IPS-NIHi7 (cell line): ENCODE measurements around the gene ARG2.

Experiments
- DNase-seq: peaks from one replicate; pipeline ENCODE4 v3.0.0; 2012; ENCODE audit warnings: mixed read lengths; ENCODE audit errors: extremely low spot score

Gene ARG2

GRCh38 chr14:67638642-67639041, 18.9 kb downstream of the ARG2 start:
- no peak for DNase-seq

DNA sequence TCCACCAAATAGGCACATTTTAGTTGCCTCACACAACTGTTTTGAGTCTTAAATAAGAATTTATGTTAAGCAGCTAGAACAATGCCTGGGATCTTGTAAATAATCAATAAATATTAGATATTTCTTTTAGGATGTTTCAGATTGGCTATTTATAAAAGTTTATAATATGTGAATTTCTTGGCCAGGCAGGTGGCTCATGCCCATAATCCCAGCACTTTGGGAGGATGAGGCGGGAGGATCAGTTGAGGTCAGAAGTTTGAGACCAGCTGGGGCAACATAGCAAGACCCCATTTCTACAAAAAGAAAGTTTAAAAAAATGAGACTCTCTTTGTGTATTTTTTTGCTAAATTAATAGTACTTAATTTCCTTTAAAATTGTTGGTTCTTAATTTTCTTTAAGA, 21.8 kb downstream of the ARG2 start:
- no peak for DNase-seq

DNA sequence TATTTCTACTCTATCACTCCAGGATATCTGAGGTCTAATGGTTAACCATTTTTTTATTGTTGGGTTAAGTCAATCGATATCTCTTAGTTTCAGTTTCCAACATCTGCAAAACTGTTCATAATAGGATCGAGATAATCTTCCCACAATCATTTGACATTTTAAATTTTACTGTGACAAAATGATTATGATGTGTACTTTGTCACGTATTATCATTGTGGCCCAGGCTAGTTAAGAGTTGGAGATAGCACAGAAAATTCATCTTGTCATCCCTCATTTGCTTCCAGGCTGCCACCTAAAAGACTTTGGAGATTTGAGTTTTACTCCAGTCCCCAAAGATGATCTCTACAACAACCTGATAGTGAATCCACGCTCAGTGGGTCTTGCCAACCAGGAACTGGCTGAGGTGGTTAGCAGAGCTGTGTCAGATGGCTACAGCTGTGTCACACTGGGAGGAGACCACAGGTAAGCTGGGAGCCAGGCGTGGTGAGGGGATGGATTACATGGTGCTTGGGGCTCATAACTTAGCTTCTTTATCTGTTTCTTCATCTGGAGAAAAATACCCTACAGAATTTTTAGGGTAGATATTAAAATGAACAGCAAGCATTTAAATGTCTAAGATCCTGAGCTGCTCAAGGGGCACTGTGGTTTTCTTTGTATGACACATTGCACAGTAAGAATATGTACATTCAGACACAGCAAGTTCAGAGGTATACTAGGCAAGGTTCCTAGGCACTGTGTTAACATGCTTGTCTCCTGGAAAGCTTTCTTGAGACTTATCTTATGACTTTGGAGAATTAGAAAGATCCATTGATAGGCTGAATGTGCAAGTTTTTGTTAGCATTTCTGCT, 22.4 kb downstream of the ARG2 start:
- DNase-seq: no peak

DNA sequence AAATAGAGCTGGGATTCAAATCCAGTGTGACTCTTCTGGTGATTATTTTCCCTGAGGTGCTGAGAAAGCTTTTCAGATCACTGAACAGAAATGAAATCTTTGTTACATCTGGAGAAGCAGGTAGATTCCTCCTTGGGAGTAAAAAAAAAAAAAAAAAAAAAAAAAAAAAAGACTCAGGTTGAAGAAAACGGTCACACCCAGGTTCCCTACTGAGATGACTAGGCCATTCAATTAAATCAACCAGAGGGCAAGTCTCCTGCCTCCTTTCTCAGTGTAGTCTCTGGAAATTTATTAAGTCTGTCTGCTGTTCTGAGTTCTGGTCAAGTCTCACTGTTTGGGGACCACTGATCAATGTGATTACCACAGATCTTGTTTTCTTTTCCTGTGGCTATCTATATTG, 24.0 kb downstream of the ARG2 start:
- DNase-seq: no peak

DNA sequence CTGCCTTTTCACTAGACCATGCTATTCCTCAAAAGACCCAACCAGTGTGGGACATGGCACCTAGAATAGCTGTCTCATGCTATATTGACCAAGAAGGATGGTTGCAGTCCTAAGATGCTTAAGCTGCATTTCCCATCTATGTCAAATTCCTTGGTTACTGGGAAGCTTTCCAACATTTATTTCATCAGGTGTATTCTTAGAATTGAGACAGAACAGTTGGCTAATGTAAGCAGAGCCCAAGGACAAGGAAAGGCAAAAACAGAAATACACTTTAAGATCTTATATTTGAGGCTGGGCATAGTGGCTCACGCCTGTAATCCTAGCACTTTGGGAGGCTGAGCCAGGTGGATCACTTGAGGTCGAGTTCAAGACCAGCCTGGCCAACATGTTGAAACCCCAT, 24.7 kb downstream of the ARG2 start:
- no peak for DNase-seq

DNA sequence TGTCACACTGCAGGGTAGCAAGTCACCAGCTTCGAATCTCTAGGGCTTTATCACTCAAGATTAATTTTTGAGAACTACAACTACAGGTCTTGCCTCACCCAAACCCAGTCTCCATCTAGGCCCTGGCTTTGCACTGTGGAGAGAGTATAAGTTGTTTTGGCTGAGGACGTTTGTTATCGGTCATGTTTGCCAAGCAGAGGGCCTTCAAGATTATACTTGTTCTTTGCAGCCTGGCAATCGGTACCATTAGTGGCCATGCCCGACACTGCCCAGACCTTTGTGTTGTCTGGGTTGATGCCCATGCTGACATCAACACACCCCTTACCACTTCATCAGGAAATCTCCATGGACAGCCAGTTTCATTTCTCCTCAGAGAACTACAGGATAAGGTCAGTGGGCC, 25.7 kb downstream of the ARG2 start:
- DNase-seq: no peak

GRCh38 chr14:67646131-67646530, 26.4 kb downstream of the ARG2 start:
- no peak for DNase-seq

DNA sequence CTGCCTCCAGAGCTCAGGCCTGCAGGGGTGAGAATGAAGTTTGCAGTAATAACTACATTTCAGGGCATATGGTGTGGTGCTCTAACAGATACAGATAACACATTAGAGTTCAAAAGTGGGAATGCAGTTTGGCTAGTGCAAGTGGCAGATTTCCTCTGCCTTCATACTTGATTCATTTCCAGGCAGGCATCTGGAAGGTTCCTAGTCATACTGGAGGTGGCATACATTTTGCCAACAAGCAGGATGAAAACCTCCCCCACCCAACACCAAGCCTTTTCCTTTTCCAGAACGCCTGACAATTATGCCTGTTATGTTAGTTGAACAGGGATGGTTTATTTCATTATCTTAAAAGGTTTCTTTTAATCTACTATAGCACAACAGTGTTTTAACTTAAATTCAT, 30.4 kb downstream of the ARG2 start:
- no peak for DNase-seq

GRCh38 chr14:67650694-67651093, 31.0 kb downstream of the ARG2 start:
- no peak for DNase-seq

- DNase-seq: no peak
Measured at GRCh38 chr14:67652189-67652588, 32.5 kb downstream of the ARG2 start.

DNA sequence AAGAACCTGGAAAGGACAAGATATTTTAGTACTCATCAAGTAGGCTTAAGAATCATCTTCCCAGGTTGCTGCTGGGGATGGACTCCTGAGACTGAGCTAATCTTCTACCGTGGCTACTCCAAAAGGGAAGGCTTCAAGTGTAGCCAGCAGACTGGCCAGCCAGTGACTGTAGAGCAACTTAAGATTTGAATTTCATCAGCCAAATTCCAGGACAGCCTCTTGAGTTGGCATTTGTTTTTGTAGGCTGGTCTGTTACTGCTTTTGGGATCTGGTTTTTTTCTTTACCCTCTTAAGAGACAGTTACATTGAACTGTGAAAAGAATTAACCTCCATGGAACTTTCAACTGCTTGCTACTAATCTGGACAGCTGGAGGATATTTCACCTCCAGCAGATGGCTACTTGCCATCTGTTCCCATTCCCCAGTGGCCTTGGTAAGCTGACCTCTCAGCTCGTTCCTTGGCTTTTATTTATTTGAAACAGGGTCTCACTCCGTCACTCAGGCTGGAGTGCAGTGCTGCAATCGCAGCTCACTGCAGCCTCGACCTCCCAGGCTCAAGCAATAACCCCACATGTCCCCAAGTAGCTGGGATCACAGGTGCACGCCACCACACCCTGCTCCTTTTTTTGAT, 34.0 kb downstream of the ARG2 start:
- DNase-seq: no peak

DNA sequence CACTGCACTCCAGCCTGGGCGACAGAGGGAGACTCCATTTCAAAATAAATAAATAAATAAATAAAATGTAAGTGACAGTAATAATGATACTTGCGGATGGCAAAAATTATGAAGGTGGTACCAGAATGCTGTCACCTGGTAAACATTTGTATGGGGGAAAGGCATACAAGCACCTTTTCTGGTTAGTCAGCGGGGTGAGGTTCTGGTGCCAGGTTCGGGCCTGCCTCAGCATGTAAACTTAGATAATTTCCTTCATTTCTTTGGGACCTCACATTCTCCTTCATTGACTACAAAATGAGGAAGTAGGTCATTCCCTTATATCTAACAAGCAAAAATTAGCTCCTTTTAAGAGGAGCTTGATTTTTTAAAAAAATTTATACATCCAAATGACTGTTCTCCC, 43.9 kb downstream of the ARG2 start:
- no peak for DNase-seq

DNA sequence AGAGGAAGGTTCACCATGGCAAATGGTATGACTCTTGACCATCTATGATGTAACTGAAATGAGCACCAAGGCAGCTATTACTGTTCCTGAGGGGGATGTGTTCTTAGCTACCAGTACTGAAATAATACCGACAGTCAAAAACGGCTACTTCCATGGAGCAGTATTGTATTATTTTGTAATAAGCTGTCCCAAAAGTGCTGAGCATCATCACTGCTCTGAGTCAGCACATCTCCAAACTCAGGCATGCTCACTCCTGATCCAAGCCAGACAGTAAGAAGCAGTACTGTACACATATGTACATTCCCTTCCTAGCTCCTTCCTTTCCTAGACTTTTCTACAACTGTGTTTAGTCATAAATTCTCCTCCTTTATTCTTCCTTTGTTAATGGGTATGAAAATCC, 46.1 kb downstream of the ARG2 start:
- no peak for DNase-seq

- peak; percentile 57 for DNase-seq
Measured at GRCh38 chr14:67666750-67667449, 47.2 kb downstream of the ARG2 start.

DNA sequence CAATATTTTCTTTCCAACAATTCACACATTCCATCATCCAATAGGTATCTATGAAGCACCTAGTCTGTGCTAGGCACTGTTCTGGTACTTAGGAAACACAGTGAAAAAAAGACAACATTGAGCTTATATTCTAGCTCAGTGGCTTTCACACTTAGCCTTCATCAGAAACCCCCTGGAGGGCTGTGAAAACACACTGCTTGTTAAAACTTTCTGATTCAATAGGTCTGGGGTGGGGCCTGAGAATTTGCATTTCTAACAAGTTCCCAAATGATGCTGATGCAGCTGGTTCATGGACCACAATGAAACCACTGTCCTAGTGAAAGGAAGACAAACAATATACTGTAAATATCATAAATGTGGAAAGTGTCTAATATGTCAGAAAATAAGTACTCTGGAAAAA, 48.8 kb downstream of the ARG2 start:
- DNase-seq: no peak

GRCh38 chr14:67673451-67673850, 53.7 kb downstream of the ARG2 start:
- DNase-seq: no peak

GRCh38 chr14:67674139-67674479, 54.4 kb downstream of the ARG2 start:
- peak; percentile 88 for DNase-seq

GRCh38 chr14:67674480-67675218, 54.9 kb downstream of the ARG2 start, which contains the start of gene VTI1B:
Gene VTI1B, minus strand, starts transcription at chr14:67674632. Its CDS starts 143 bp downstream, at chr14:67674489.
- peak; percentile 90 for DNase-seq

- DNase-seq: no peak
Measured at GRCh38 chr14:67675219-67675582, 55.5 kb downstream of the ARG2 start.

DNA sequence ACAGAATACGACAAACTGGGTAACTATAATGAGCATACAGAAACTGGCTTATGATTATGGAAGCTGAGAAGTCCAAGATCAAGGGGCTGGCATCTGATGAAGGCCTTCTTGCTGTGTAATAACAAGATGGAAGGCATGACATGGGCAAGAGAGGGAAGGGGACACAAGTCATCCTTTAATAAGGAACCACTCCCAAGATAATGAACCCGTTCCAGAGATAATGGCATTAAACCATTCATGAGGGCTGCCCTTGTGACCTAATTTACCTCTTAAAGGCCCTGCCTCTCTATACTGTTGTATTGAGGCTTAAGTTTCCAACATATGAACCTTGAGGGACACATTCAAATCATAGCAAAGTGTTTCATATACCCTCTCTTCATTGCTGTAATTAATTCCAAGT, 59.3 kb downstream of the ARG2 start:
- DNase-seq: no peak

GRCh38 chr14:67680121-67680602, 60.4 kb downstream of the ARG2 start:
- no peak for DNase-seq

DNA sequence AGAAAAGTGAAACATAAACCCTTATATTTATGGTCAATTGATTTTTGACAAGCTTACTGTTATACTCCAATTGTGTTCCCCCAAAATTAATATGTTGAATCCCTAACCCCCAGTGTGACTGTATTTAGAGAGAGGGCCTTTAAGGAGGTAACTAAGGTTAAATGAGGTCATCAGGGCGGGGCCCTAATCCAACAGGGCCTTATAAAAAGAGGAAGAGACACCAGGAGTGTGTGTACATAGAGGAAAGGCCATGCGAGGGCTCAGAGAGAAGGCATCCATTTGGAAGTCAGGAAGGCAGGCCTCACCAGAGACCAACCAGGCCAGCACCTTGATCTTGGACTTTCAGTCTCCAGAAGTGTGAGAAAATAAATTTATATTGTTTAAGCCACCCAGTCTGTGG, 61.2 kb downstream of the ARG2 start:
- DNase-seq: no peak
